Mesenteric fat pad (tissue), 1 donor: Measurements from ENCODE around the gene CACNA1B. TPM values are rescaled to one million over a fixed set of nuclear protein-coding genes. Genes with fewer than 3 reads are reported as not detected.
"Not testable (repeated sequence)": the region's sequence is repeated elsewhere in the genome, so short reads cannot be mapped to it uniquely, and the experiment has no call there.

Experiments used
- DNase-seq: peaks from one replicate; pipeline ENCODE4 v3.0.0-alpha.2; 2020; ENCODE audit warnings: low spot score
- long read RNA-seq: library from polyadenylated mRNA; unstranded; transcript quantifications from one replicate; pipeline ENCODE4 v2.0.0, GENCODE V29; 2020
- total RNA-seq: library from RNA; stranded (reverse); fragmentation: NEBNext Ultra II Directional; extraction: Animal tissue kit (Norgen Biotek cat#: 25700); gene quantifications from one replicate; pipeline ENCODE4 v1.2.1, GENCODE V29; 2021
- donor health status: DM: yes; HTN: yes; CAD: no.

Gene CACNA1B
- not detected for total RNA-seq
- long read RNA-seq = 0 reads

DNA sequence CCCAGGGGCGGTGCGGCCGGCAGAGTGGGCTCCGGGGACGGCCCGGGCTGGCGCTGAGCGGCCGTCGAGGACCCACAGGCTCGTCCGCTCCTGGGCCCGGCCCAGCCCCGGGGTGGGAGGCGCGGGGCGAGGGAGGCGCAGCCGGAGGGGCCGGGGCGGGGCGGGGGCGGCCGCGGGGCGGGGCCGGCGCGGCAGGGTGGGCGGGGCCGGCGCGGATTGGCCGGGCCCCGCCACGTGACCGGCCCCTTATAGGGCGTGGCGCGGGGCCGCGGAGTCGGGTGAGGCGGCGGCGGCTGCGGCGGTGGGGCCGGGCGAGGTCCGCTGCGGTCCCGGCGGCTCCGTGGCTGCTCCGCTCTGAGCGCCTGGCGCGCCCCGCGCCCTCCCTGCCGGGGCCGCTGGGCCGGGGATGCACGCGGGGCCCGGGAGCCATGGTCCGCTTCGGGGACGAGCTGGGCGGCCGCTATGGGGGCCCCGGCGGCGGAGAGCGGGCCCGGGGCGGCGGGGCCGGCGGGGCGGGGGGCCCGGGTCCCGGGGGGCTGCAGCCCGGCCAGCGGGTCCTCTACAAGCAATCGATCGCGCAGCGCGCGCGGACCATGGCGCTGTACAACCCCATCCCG lies at the start of gene CACNA1B:
CACNA1B (plus strand) TSS at position 277 of the 617 bp plus-strand sequence; CDS start at position 429, 152 bp downstream.
- DNase-seq = not testable (repeated sequence)

DNA sequence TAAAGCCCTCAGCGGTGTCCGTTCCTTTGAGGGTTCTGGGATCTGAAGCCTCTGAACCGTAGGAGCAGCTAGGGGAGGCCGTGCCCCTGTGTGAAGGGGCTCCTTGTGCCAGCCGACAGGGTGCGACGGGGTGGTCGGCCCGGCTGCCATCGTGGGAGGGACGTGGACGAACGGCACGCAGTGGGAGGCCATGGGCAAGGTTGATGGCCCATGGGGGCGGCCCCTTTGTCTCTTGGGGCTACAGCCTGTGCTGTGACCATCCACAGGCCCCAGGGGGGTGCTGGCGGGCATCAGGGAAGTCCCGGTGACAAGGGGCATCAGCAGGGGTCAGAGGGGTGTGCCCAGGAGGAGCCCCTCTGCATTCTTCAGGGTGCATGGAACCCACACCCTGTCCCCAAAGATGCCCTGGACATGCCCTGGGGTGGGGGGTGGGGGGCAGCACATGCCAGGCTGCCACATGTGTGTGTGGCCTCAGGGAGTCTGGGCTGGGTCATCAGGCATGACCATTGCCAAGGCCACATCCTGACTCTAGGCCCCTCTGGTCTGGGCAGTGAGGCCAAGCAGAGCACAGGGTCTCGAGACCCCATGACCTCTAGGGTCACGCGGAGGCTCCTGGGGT lies 49.6 kb upstream of the CACNA1B start:
- no peak for DNase-seq

DNA sequence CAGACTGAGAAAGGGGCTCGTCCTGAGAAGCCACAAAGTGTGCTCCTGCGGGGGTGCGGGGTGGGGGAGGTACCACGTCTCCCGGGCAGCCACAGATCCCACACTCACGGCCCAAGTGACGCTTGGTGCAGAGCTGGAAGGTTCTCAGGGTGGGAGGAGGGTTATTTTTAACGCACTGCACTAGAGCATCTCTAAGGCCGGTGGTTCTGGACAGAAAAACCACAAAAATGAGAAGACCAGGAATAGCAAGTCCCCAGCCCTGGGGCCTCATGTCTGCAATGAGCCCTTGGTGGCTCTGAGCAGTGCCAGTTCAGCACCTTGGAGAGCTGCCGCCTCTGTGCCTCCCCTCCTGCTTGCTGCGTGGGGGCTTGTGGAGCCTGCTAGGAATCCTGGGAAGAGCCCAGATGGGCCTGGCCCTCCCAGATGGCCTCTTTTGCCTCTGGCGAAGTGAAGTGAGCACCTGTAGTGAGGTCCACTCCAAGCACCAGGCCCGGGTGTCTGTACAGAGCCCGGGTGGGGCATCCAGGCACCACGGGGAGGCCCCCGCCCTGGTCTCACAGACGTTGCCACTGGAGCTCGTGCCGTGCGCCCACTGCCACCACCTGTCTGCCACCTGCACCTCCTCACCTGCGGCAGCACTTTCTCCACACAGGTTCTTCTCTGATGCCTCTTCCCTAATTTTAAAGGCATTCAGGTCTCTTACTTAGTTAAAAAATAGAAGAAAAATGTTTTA lies 48.9 kb upstream of the CACNA1B start:
- DNase-seq = no peak

DNA sequence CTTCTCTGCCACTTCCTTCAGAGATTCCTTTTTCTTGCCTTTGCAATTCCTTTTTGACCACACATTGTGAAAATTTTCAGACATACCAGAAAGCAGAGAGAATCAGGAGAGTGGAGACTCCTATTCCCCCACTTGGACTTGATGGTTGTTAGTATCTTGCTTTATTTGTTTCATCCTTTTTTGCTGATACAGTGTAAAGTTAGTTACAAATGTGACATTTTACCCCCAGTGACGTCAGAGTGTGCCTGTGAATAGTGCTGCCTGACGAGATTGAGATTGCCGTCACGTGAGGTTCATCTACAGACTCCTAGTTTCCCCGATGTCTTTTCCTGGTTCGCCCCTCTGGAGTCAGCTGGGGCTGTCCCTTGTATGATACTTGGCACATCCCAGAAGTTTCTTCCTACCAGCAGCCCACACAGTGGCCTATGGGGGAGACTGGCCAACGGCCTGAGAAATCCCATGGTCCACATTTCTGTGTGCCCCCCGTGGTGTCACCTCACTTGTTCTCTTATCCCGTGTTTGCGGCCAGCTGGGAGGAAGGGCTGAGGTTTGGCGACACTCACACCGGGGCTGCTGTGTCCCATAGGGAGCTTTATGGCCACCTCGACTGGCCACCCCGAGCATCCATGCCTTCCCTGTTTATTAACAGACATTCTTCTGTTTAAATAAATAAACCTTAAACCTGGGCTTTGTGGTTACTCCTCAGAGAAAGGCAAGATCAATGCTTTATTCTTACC lies 48.2 kb upstream of the CACNA1B start:
- DNase-seq = no peak

DNA sequence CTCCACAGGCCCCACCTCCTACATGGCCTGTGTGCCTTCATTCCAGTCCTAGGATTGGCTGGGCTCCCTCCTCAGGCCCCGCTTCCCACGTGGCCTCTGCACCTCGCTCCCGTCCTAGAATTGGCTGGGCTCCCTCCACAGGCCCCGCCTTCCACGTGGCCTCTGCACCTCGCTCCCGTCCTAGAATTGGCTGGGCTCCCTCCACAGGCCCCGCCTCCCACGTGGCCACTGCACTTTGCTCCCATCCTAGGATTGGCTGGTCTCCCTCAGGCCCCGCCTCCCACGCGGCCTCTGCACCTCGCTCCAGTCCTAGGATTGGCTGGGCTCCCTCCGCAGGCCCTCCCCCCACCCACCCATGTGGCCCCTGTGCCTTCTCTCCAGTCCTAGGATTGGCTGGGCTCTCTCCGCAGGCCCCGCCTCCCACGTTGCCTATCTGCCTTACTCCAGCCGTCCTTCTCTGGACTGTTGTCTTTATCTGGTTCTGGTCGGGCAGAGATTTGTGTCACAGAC lies 45.3 kb upstream of the CACNA1B start:
- DNase-seq = no peak

DNA sequence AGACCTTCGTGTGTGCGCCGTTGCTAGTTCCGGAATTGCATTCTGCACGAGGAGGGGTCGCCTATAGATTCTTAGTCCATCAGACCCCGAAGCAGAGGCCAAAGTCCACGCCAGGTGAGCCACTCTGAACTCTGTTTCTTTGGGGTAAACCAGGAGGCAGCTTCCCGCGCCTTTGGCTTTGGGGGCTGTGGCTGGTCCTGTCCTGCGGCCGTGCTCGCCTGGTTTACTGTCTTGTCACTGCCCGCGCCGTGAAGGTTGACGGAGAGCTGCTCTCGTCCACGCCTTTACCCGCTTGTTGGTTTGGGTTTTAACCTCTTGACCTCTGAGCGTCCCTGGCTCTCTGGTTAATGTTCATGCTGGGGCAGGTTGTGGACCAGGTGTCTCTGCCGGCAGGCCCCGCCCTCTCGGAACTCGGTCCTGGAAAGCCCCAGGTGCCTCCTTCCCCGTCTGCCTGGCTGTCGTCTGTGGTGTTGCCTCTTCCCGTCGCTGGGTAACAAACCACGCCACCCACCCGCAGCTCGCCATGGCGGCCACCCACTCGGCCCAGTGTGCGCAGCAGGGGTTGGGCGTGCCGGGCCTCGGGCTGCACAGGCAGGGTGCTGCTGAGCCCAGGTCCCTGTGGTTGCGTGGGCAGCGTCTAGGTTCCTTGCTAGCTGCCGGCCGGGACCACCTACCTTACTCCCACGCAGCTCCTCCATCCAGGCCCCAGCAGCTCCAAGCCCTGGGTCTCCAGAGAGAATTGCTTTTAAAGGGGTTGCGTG lies 44.6 kb upstream of the CACNA1B start:
- no peak for DNase-seq

DNA sequence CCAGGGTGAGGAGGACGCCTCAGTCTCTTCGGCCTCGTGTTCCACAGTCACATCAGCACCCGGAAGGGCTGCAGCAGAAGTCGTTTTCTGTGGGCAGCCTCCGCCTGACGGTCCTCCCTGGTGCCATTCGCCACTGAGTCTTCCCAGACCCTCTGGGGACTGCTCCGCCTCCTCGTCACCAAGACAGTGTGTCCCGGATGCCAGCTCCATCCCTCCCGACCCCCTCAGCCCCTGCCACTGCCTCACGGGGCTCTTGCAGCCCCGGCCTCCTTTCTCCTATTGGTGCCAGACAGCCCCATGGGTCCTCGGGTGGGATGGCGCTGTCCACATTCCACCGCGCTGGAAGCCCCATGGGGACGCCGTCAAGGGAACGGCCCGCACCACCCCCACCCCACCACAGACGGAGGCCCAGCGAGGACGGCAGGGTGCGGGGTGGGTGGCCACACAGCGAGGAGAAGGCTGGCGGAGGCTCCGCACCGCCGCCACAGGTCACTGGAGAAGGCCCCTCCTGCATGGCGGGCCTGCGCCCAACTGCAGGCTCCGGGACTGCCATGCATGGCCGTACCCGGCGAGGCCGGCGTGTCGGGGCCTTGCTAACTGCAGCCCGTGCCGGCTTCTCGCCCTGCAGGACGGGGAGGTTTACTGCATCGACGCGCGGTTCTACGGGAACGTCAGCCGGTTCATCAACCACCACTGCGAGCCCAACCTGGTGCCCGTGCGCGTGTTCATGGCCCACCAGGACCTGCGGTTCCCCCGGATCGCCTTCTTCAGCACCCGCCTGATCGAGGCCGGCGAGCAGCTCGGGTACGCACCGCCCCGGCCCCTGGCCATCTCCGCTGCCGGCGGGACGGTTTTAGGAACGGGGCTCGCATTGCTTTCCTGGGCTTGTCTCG lies 43.6 kb upstream of the CACNA1B start:
- no peak for DNase-seq

DNA sequence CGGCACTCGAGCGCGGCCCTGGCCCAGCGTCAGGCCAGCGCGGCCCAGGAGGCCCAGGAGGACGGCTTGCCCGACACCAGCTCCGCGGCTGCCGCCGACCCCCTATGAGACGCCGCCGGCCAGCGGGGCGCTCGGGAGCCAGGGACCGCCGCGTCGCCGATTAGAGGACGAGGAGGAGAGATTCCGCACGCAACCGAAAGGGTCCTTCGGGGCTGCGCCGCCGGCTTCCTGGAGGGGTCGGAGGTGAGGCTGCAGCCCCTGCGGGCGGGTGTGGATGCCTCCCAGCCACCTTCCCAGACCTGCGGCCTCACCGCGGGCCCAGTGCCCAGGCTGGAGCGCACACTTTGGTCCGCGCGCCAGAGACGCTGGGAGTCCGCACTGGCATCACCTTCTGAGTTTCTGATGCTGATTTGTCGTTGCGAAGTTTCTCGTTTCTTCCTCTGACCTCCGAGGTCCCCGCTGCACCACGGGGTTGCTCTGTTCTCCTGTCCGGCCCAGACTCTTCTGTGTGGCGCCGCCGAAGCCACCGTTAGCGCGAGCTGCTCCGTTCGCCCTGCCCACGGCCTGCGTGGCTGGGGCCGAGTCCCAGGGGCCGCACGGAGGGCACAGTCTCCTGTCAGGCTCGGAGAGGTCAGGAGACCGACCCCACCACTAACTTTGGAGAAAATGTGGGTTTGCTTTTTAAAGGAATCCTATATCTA lies 42.6 kb upstream of the CACNA1B start:
- no peak for DNase-seq

DNA sequence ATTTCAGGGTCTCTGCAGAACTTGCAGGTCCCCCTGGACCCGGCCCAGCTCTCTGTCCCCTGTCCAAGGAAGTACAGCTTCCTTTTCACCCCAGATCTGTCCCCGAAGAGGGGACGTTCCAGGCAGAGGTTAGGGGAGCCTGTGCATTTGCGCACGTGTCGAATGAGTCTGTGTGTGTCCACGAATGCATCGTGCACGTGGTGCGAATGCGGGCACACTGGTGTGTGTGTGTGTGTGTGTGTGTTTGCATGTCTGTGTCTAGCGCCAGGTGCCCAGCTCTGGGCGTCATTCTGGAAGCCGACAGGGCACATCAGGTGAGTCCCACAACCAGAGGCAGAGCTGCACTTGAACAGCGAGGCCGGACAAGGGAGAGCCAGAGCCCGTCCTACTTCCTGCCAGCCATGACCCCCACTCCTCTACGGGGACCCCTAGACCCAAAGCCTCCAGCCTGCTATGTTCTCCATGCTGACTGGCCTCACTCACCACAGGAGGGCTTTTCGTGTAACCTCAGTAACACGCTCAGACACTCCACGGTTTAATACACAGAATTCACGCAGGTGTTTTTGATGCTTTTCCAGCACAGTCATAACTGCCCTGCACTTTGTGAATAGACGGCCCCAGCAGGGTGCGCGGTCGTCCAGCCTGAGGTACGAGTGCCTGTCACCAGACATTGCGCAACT lies 41.3 kb upstream of the CACNA1B start:
- DNase-seq = no peak

DNA sequence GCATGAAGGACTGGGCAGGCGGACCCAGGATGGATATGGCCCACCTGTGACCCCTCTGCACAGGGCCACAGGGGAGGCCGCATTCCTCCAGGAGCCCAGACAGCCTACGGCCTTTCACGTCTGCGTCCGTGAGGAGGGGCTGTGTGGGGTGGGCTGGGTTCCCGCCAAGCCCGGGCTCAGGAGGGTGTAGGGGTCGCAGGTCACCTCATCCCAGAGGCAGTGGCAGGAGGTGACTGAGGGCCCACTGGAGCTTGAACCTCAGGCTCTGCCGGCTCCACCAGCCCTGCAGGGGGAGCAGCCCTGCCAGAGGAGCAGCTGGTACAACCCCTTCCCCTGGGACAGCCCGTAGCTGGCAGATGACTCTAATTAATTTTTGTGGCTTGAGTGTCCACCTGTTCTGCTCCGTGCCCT lies 40.7 kb upstream of the CACNA1B start:
- no peak for DNase-seq

DNA sequence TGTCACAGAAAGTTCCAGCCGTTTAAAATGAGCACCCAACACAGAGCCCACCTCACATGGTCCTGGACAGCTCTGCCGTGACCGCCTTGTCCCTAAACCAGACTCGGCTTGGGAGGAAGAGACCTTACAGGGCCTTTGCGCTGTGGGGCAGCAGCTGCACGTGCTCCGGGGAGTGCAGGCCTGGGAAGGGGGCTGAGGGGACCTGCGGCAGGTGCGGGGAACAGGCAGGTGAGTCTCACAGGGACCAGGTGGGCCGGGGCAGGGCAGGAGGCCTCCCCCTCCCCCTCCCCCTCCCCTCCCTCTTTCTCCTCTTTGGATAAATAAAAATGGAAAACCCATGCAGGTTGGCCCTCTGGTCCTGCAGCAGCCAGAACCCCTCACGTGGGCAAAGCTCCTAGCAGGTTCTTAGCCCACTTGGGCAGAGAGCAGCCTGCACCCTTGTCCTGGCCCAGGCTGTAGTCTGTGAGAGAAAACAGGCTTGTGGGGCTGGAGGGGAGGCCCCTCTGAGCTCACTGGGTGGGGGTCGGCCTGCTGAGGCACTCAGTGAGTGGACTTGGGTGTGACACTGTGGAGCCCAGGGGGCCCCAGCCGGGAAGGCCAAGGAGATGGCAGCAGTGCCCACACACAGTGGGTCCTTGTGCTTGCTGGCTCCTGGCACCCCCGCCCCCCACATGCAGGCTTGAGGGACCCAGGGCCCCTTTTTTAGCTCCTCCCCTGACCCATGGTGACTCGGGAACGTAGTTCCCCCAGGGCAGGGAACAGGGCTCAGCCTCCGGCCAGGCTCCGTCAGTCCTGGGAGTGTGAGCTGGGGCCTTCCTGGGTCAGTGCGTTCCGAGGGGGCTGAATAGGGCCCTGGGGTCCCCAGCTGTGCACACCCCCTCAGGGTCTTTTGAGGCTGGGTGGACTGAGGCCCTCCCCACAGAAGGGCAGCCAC lies 40.0 kb upstream of the CACNA1B start:
- DNase-seq = no peak

DNA sequence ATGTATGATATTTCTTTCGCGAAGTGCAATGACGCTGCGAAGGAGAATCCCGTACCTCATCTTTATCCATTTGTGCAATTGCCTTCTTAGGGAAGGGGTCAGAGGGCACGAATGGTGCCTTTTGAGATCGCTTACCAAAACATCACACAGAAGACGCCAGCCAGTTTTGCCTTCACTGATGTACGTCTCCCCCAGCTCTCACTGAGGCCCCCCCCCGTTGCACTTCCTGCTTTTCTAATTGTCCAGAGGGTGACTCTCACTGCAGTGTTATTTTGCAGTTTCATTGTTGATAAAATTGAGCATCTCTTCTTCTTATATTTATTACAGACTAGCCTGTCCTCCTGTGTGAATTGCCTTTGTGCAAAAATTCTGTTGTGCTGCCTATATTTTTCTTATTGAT lies 39.0 kb upstream of the CACNA1B start:
- DNase-seq = no peak

DNA sequence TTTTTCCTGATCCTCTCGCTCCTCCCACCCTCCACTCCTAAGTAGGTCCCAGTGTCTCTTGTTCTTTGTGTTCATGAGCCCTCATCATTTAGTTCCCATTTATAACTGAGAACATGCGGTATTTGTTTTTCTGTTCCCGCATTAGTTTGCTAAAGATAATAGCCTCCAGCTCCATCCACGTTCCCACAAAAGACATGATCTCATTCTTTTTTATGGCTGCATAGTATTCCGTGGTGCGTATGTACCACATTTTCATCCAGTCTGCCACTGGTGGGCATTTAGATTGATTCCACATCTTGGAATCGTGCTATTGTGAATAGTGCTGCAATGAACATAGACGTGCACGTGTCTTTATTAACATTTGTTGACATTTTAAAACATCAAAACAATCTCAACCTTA lies 34.2 kb upstream of the CACNA1B start:
- no peak for DNase-seq

DNA sequence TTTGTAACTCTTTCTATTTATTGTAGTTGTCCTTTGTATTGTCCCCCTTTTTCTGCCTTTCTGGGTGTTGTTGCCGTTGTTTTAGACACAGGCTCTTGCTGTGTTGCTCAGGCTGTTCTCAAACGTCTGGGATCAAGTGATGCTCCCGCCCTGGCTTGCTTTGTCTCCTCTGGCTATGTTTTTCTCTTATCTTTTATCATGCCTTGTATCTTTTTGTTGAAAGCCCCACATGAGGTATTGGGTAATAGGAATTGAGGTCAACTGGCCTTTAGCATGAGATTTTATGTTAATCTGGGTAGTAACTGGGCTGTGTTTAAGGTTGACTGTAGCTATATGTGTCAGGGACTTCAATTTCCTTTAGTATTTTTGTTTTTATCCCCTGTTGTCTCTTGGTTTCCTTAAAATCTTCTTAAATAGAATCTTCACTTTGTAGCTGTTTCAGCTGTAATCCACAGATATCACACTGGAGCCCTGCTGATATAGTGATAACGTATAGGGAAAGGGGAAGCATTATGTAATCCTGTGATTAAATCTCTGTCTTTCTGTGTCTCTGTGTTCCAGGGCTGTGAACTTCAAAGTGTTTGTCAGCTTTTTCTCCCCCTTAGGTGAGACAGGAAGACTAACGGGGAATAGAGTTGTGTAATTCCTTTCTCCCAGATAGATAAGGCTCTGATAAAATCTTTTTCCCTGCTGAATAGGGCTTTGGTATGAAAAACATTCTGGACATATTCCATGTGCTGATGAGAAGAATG lies 25.9 kb upstream of the CACNA1B start:
- no peak for DNase-seq

DNA sequence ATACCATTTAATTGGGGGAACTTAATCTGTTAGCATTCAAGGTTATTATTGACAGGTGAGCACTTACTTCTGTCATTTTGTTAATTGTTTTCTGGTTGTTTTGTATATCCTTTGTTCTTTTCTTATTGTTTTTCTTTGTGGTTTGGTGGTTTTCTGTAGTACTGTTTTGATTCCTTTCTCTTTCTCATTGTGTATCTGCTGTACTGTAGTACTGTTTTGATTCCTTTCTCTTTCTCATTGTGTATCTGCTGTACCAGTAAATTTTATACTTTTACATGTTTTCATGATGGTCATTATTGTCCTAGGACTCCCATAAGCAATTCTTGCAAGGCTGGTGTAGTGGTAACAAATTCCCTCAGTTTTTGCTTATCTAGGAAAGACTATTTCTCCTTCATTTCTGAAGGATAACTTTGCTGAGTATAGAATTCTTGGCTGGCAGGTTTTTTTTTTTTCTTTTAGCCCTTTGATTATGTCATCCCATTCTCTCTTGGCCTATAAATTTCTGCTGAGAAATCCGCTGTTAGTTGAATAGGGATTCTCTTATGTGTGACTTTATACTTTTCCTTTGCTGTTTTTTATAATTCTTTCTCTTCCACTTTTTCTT lies 24.1 kb upstream of the CACNA1B start:
- DNase-seq = no peak

DNA sequence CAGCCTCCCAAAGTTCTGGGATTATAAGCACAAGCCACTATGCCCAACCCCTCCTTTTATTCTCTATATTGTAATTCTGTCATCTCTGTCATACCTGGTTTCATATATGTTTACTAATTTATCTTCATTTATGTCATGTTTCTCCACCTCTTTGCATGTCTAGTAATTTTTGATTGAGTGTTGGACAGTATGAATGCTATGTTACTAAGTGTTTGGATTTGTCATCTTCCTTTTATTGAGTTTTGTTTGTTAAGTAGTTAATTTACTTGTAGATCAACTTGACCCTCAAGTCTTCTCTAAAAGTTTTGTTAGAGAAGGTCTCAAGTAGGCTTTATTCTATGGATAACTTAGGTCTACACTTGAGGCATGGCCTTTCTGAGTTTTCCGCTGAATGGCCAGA lies 17.2 kb upstream of the CACNA1B start:
- DNase-seq = no peak
